Upper lobe of left lung (tissue), 6 donors: ENCODE data around the gene EIF3B. TPM values are rescaled to one million over a fixed set of nuclear protein-coding genes. Genes with fewer than 3 reads are reported as not detected.

ENCODE experiments used
- ATAC-seq, 2 donors: fragments of 200-7000 bp; cut with Tn5 transposase; one replicate each; pipeline ENCODE4 v1.9.1; 2022; ENCODE audit warnings: mild to moderate bottlenecking in 2 of 2, moderate library complexity in 2 of 2; ENCODE audit not compliant: low FRiP score in 2 of 2
- DNase-seq, 2 donors: peaks; one replicate each; pipeline ENCODE4 v3.0.0-alpha.2; 2019 to 2020
- H3K27ac ChIP-seq, 4 donors: fragments of 200-600 bp; sonication (generic); one replicate each; pipeline ENCODE4 v1.5.1; 2016 to 2019
- H3K27me3 ChIP-seq, 4 donors: fragments of 200-600 bp; sonication (generic); one replicate each; pipeline ENCODE4 v1.5.1; 2017 to 2019
- H3K36me3 ChIP-seq, 4 donors: fragments of 200-600 bp; sonication (generic); one replicate each; pipeline ENCODE4 v1.5.1; 2016 to 2019
- H3K4me1 ChIP-seq, 4 donors: fragments of 200-600 bp; sonication (generic); one replicate each; pipeline ENCODE4 v1.5.1; 2018 to 2019
- H3K4me3 ChIP-seq, 4 donors: fragments of 200-600 bp; sonication (generic); one replicate each; pipeline ENCODE4 v1.5.1; 2017 to 2019; ENCODE audit warnings: mild to moderate bottlenecking in 2 of 4, moderate library complexity in 1 of 4
- H3K9me3 ChIP-seq, 4 donors: fragments of 200-600 bp; sonication (generic); one replicate each; pipeline ENCODE4 v1.5.1; 2018 to 2019
- EP300 ChIP-seq, 4 donors: sonication (generic); formaldehyde crosslinking; IDR thresholded peaks; one replicate each; pipeline ENCODE4 v1.5.1; 2017; ENCODE audit warnings: antibody characterized with exemption in 4 of 4, control low read depth in 2 of 4
- POLR2A ChIP-seq, 4 donors: fragments of 450-650 bp; IDR thresholded peaks; one replicate each; pipeline ENCODE4 v1.5.1; 2016 to 2017; ENCODE audit warnings: antibody characterized with exemption in 4 of 4, mild to moderate bottlenecking in 2 of 4
- POLR2AphosphoS5 ChIP-seq, 2 donors: sonication (generic); formaldehyde crosslinking; IDR thresholded peaks; one replicate each; pipeline ENCODE4 v1.5.1; 2017; ENCODE audit warnings: antibody characterized with exemption in 2 of 2
- WGBS, 2 donors: methylation state at CpG; one replicate each; pipeline ENCODE4 v1.1.5; 2017 to 2018; 5-methylcytosine and 5-hydroxymethylcytosine counted together
- total RNA-seq, 6 donors: library from RNA; depleted of rRNA in 4 of 6; stranded (reverse); fragments of >200 nt in 4 of 6; gene quantifications; one replicate each; pipeline versions ENCODE4 v1.1.0 to v1.2.1, GENCODE V29; 2016 to 2021
- TF ChIP-seq, protein P1 (sequence below), 6 experiments: fragments of 450-650 bp in 4 of 6; fragments of 200-600 bp in 2 of 6; sonication (generic) in 2 of 6; IDR thresholded peaks; one replicate each; pipeline ENCODE4 v1.5.1; 2016 to 2019; ENCODE audit warnings: antibody characterized with exemption in 6 of 6
- donor health status: DM: no; HTN: no; CAD: no; lungs with moderate emphysema.
- donor health status: DM: no; HTN: yes; CAD: no; lungs with severe emphysema.

Gene EIF3B
- total RNA-seq, 6 donors from 2014 or later = 110 to 129 (median 117) TPM

DNA sequence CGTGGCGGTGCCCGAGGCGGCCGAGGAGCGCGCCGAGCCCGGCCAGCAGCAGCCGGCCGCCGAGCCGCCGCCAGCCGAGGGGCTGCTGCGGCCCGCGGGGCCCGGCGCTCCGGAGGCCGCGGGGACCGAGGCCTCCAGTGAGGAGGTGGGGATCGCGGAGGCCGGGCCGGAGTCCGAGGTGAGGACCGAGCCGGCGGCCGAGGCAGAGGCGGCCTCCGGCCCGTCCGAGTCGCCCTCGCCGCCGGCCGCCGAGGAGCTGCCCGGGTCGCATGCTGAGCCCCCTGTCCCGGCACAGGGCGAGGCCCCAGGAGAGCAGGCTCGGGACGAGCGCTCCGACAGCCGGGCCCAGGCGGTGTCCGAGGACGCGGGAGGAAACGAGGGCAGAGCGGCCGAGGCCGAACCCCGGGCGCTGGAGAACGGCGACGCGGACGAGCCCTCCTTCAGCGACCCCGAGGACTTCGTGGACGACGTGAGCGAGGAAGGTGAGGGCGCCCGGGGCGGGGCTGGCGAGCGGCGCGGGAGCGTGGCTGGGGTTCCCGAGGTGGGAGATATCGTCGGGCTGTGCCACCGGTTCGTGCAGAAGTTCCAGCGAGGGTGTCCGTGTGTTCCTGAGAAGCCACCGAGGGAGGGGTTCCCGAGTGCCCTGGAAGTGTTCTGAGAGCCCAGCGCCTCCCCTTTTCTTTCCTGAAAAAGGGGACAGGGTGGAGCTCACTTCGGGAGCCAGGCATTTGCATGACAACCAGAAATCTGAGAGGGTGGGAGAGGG is 495 bp downstream of the EIF3B start:
- ATAC-seq = no peak
- WGBS, 2 donors = 1 to 3% methylated on average over 6 to 33 of the region's 92 CpGs
- TF ChIP-seq EP300 (IDR thresholded peaks at IDR 0.05) = no peak
- TF ChIP-seq POLR2A (IDR thresholded peaks at IDR 0.05) = no peak
- TF ChIP-seq, protein P1, sequence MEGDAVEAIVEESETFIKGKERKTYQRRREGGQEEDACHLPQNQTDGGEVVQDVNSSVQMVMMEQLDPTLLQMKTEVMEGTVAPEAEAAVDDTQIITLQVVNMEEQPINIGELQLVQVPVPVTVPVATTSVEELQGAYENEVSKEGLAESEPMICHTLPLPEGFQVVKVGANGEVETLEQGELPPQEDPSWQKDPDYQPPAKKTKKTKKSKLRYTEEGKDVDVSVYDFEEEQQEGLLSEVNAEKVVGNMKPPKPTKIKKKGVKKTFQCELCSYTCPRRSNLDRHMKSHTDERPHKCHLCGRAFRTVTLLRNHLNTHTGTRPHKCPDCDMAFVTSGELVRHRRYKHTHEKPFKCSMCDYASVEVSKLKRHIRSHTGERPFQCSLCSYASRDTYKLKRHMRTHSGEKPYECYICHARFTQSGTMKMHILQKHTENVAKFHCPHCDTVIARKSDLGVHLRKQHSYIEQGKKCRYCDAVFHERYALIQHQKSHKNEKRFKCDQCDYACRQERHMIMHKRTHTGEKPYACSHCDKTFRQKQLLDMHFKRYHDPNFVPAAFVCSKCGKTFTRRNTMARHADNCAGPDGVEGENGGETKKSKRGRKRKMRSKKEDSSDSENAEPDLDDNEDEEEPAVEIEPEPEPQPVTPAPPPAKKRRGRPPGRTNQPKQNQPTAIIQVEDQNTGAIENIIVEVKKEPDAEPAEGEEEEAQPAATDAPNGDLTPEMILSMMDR (IDR thresholded peaks at IDR 0.05) = no peak
- no peak for TF ChIP-seq POLR2AphosphoS5 (IDR thresholded peaks at IDR 0.05)
- Histone ChIP-seq H3K36me3 (peaks cover 0 to 23% (median 0%) of the 10 kb centered on the region in 4 donors), H3K27ac (peak overlapping the region; percentile 98 to 100 (median 99)), H3K9me3 (no peaks in the 10 kb centered on the region), H3K4me3 (peak overlapping the region; percentile 98 to 100 (median 100)), H3K27me3 (no peaks in the 10 kb centered on the region), H3K4me1 (peaks cover 47 to 59% (median 52%) of the 10 kb centered on the region in 4 donors)
- DNase-seq = peak; percentile 50 to 89

DNA sequence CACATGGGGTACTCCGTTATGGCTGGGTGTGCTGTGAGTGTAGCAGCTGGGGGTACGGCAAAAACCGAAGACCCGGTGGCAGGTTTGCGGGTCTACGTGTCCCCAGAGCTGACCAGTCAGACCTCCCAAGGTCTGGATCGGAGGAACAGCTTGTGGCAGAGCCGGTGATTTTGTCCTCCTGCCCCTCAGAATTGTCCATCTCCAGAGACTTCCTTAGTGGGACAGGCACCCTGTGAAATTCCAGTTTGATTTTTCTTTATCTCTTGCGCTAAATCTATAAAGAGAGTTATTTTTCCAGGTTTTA is 1.0 kb downstream of the EIF3B start:
- Histone ChIP-seq H3K27me3 (no peaks in the 10 kb centered on the region), H3K4me1 (peaks cover 47 to 60% (median 52%) of the 10 kb centered on the region in 4 donors), H3K4me3 (peak overlapping the region; percentile 98 to 100 (median 100)), H3K36me3 (peaks cover 0 to 25% (median under 1%) of the 10 kb centered on the region in 4 donors), H3K27ac (peak overlapping the region in 3 of 4 donors; percentile 99 to 100 (median 99)), H3K9me3 (no peaks in the 10 kb centered on the region)
- ATAC-seq (no peak), DNase-seq (no peak)
- WGBS, 2 donors = 5 to 7% methylated on average over 8 to 9 of the region's 9 CpGs
- TF ChIP-seq POLR2A (IDR thresholded peaks at IDR 0.05) (no peak), POLR2AphosphoS5 (IDR thresholded peaks at IDR 0.05) (no peak), EP300 (IDR thresholded peaks at IDR 0.05) (no peak)
- TF ChIP-seq, protein P1 (IDR thresholded peaks at IDR 0.05) = no peak

DNA sequence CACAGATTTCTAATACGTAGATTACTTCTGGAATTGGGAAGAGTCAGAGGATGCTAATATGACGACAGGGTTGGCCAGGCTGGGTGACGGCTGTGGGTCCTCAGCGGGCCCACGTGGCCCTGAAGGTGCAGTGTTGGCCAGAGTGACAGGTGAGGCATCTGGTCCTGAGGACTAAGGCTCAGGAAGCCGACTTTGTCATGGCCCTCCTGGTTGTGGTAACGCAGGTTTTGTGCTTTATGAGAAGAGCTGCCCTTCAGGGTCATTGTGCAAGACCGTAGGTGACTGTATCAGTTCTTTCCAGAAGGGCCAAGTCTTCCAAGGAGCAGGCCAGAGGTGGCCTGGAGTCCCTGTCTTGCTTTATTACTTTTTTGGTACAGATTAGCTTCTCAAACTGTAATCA is 2.5 kb downstream of the EIF3B start:
- Histone ChIP-seq H3K4me3 (no peak overlapping the region), H3K9me3 (no peaks in the 10 kb centered on the region), H3K36me3 (peaks cover 7 to 40% (median 15%) of the 10 kb centered on the region in 4 donors), H3K27me3 (no peaks in the 10 kb centered on the region), H3K4me1 (peaks cover 47 to 65% (median 52%) of the 10 kb centered on the region in 4 donors), H3K27ac (peak overlapping the region in 1 of 4 donors; percentile 5)
- WGBS, 2 donors = 71 to 81% methylated on average over 8 of the region's 8 CpGs
- no peak for TF ChIP-seq EP300 (IDR thresholded peaks at IDR 0.05)
- no peak for TF ChIP-seq POLR2AphosphoS5 (IDR thresholded peaks at IDR 0.05)
- TF ChIP-seq, protein P1 (IDR thresholded peaks at IDR 0.05) = no peak
- no peak for TF ChIP-seq POLR2A (IDR thresholded peaks at IDR 0.05)
- DNase-seq (peak in 1 of 2 donors; percentile 56), ATAC-seq (no peak)

DNA sequence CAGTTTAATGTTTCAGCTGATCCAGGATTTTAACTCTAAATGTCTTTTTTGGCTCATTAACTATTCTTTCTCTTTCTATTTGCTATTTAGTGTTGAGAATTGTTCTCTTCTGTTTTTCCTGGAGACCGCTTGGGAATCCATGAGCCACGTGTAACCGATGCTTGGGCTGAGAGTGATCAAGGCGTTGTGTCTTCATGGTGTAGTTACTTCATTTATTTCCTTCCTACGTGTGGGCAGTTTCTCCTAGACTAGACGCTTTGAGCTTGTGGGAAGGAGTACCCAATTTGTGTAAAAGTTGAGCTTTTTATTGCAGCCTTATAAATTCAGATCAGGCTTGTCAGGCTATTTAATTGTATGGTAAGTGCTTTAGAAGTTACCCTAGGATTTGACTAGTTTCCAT is 2.9 kb downstream of the EIF3B start:
- peak overlapping the region in 1 of 4 donors; percentile 5 for H3K27ac ChIP-seq
- ATAC-seq (no peak), DNase-seq (no peak)
- H3K36me3 ChIP-seq = peaks cover 11 to 44% (median 20%) of the 10 kb centered on the region in 4 donors
- no peaks in the 10 kb centered on the region for H3K27me3 ChIP-seq
- WGBS, 2 donors = 59 to 79% methylated on average over 6 of the region's 6 CpGs
- H3K4me1 ChIP-seq = peaks cover 47 to 65% (median 52%) of the 10 kb centered on the region in 4 donors
- no peak overlapping the region for H3K4me3 ChIP-seq
- no peak for TF ChIP-seq EP300 (IDR thresholded peaks at IDR 0.05)
- TF ChIP-seq POLR2A (IDR thresholded peaks at IDR 0.05) = no peak
- TF ChIP-seq, protein P1 (IDR thresholded peaks at IDR 0.05) = no peak
- no peak for TF ChIP-seq POLR2AphosphoS5 (IDR thresholded peaks at IDR 0.05)
- H3K9me3 ChIP-seq = no peaks in the 10 kb centered on the region
